Measurements from ENCODE around the gene LRRC7.
A peak's percentile ranks its signal among the peaks of the same experiment; 100 is the strongest.

LRRC7 gene

GRCh38 chr1:69728206-69728605, 160.5 kb downstream of the LRRC7 start:
- Mint-ChIP-seq H3K4me1 (no peaks in the 10 kb centered on the region), H3K27ac (no peak overlapping the region), H3K36me3 (ENCODE audit: low read depth) (no peaks in the 10 kb centered on the region), H3K9me3 (peaks cover 5% of the 10 kb centered on the region), H3K4me3 (no peak overlapping the region), H3K27me3 (ENCODE audit: low read depth) (peaks cover 3% of the 10 kb centered on the region)
- TF ChIP-seq CTCF (IDR thresholded peaks at IDR 0.05; ENCODE audit: unreplicated experiment in 3 of 3), result no peak

- Mint-ChIP-seq H3K9me3 (peaks cover 16% of the 10 kb centered on the region), H3K36me3 (ENCODE audit: low read depth) (peaks cover 8% of the 10 kb centered on the region), H3K4me3 (no peak overlapping the region), H3K27me3 (ENCODE audit: low read depth) (no peaks in the 10 kb centered on the region), H3K27ac (no peak overlapping the region), H3K4me1 (no peaks in the 10 kb centered on the region)
- TF ChIP-seq CTCF (IDR thresholded peaks at IDR 0.05; ENCODE audit: unreplicated experiment in 3 of 3), result no peak
These were observed 165.3 kb downstream of the LRRC7 start for GRCh38 chr1:69733061-69733460.

GRCh38 chr1:69737527-69738185, 169.9 kb downstream of the LRRC7 start:
- H3K9me3 Mint-ChIP-seq, result peaks cover 11% of the 10 kb centered on the region

GRCh38 chr1:69738458-69739250, 170.9 kb downstream of the LRRC7 start:
- H3K27ac Mint-ChIP-seq, result peak overlapping the region; percentile 37 to 76 (median 63)
- H3K27me3 Mint-ChIP-seq (ENCODE audit: low read depth), result no peaks in the 10 kb centered on the region
- H3K9me3 Mint-ChIP-seq, result peaks cover 11% of the 10 kb centered on the region
- H3K4me1 Mint-ChIP-seq, result peaks cover 25% of the 10 kb centered on the region
- H3K4me3 Mint-ChIP-seq, result no peak overlapping the region
- TF ChIP-seq CTCF (IDR thresholded peaks at IDR 0.05; ENCODE audit: unreplicated experiment in 3 of 3), result no peak
- peaks cover 8% of the 10 kb centered on the region for H3K36me3 Mint-ChIP-seq (ENCODE audit: low read depth)

More at GRCh38 chr1:69737527-69738185, 169.9 kb downstream of the LRRC7 start:
- Mint-ChIP-seq H3K27ac (no peak overlapping the region), H3K36me3 (ENCODE audit: low read depth) (peaks cover 8% of the 10 kb centered on the region), H3K4me3 (no peak overlapping the region), H3K27me3 (ENCODE audit: low read depth) (no peaks in the 10 kb centered on the region), H3K4me1 (peaks cover 18% of the 10 kb centered on the region)
- TF ChIP-seq CTCF (IDR thresholded peaks at IDR 0.05; ENCODE audit: unreplicated experiment in 3 of 3), result peak; percentile 34 to 53 (median 53)

- H3K4me3 Mint-ChIP-seq, result no peak overlapping the region
- peaks cover 8% of the 10 kb centered on the region for H3K36me3 Mint-ChIP-seq (ENCODE audit: low read depth)
- H3K27ac Mint-ChIP-seq, result peak overlapping the region; percentile 37 to 76 (median 63)
- H3K9me3 Mint-ChIP-seq, result peaks cover 11% of the 10 kb centered on the region
- no peak for TF ChIP-seq CTCF (IDR thresholded peaks at IDR 0.05; ENCODE audit: unreplicated experiment in 3 of 3)
- no peaks in the 10 kb centered on the region for H3K27me3 Mint-ChIP-seq (ENCODE audit: low read depth)
- peaks cover 25% of the 10 kb centered on the region for H3K4me1 Mint-ChIP-seq
These were observed 171.5 kb downstream of the LRRC7 start for GRCh38 chr1:69739251-69739605.
